ENCODE results near the gene NR5A1. TPM values are rescaled to one million over a fixed set of nuclear protein-coding genes. Genes with fewer than 3 reads are reported as not detected.

Gene NR5A1
- total and polyA plus RNA-seq, 2 of the 13 experiments (the other 11 are each of a cell fraction or from before 2014, with no cell fraction given): 28.9 to 44.7 TPM

DNA sequence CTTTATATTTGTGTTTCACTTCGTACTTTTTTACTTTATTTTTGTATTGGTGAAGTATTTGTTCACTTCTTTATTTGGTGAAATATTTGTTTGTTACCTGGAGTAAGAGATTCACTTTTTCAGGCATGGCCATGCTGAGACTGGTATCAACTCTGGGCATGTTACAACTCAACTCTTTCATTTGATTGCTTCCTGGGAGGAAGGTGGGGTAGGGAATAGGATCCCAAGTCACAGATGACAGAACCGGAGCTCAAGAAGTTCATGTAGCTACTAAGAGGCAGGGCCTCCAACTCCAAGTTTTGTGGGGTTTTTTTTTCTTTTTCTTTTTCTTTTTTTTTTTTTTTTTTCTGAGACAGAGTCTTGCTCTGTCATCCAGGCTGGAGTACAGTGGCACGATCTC, 63.0 kb downstream of the NR5A1 start:
- TF ChIP-seq SALL2 (CRISPR knock-in tag; IDR thresholded peaks at IDR 0.05): no peak
- ChIA-PET POLR2A (no interaction called here), CTCF (ENCODE audit: low intra/inter-chr PET ratio, low total read pairs) (no interaction called here)
- Histone ChIP-seq H3K79me2 (ENCODE audit: insufficient read depth, low read length) (no peaks in the 10 kb centered on the region), H3K4me1 (ENCODE audit: insufficient read depth, low read length) (no peaks in the 10 kb centered on the region), H3K27ac (ENCODE audit: extremely low read length, insufficient read depth, low read length) (no peak overlapping the region), H3K4me2 (ENCODE audit: low read depth, low read length) (no peak overlapping the region), H3K27me3 (ENCODE audit: control insufficient read depth in 1 of 2, insufficient read depth in 2 of 2, low read length in 2 of 2) (peaks cover 1 to 8% of the 10 kb centered on the region in 2 experiments; a peak in 2 of 5 replicates), H3K36me3 (replicated peaks in 1 of 2; ENCODE audit: control insufficient read depth in 1 of 2, insufficient read depth in 2 of 2, low read length in 2 of 2) (no peaks in the 10 kb centered on the region), H3K9ac (ENCODE audit: insufficient read depth, low read depth, low read length) (no peak overlapping the region), H3K4me3 (replicated peaks in 1 of 3; ENCODE audit: insufficient read depth in 1 of 3, low read depth in 2 of 3, low read length in 3 of 3) (no peak overlapping the region), H2AFZ (ENCODE audit: low read length) (no peak overlapping the region), H4K20me1 (ENCODE audit: insufficient read depth, low read length) (no peaks in the 10 kb centered on the region), H3K9me3 (ENCODE audit: low read length) (no peaks in the 10 kb centered on the region)
- intact Hi-C loops (cut with micrococcal nuclease; ENCODE audit: unreplicated experiment): no loop called here
- no TSS peak for BruUV-seq (replicated peaks)
- ATAC-seq (no peak), DNase-seq (ENCODE audit: low spot score) (no peak), FAIRE-seq (no peak)
- 24% methylated on average over 3 of the region's 3 CpGs for WGBS (ENCODE audit: low lambda C conversion rate)
- in situ Hi-C loops (cut with HindIII; ENCODE audit: extremely low pct_ligation_motif_present, low pct_unique_long_range_greater_than_20kb): no loop called here

DNA sequence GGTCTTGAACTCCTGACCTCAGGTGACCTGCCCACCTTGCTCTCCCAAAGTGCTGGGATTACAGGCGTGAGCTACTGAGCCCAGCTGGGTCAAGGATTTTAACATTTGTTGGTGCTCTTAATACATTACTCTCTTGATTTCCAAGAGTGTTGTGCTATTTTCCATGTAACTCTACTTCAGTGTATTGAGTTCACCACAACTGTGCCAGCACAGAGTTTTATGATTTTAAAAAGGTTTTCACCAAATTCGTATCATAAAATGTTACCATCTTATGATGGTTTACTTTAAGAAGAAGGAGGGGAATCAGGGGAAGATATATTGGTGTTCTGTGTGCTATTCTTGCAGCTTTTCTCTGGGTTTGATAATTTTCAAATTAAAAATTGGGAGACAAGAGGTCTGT, 63.6 kb downstream of the NR5A1 start:
- Histone ChIP-seq H2AFZ (ENCODE audit: low read length) (no peak overlapping the region), H3K9me3 (ENCODE audit: low read length) (no peaks in the 10 kb centered on the region), H3K9ac (ENCODE audit: insufficient read depth, low read depth, low read length) (no peak overlapping the region), H3K36me3 (replicated peaks in 1 of 2; ENCODE audit: control insufficient read depth in 1 of 2, insufficient read depth in 2 of 2, low read length in 2 of 2) (no peaks in the 10 kb centered on the region), H3K4me2 (ENCODE audit: low read depth, low read length) (no peak overlapping the region), H3K27me3 (ENCODE audit: control insufficient read depth in 1 of 2, insufficient read depth in 2 of 2, low read length in 2 of 2) (peaks cover 1 to 7% of the 10 kb centered on the region in 2 experiments; a peak in 2 of 5 replicates), H3K4me1 (ENCODE audit: insufficient read depth, low read length) (no peaks in the 10 kb centered on the region), H3K79me2 (ENCODE audit: insufficient read depth, low read length) (no peaks in the 10 kb centered on the region), H3K4me3 (replicated peaks in 1 of 3; ENCODE audit: insufficient read depth in 1 of 3, low read depth in 2 of 3, low read length in 3 of 3) (no peak overlapping the region), H4K20me1 (ENCODE audit: insufficient read depth, low read length) (no peaks in the 10 kb centered on the region), H3K27ac (ENCODE audit: extremely low read length, insufficient read depth, low read length) (no peak overlapping the region)
- ChIA-PET CTCF (ENCODE audit: low intra/inter-chr PET ratio, low total read pairs) (no interaction called here), POLR2A (no interaction called here)
- BruUV-seq (replicated peaks): no TSS peak
- no peak for FAIRE-seq
- intact Hi-C loops (cut with micrococcal nuclease; ENCODE audit: unreplicated experiment): no loop called here
- TF ChIP-seq ZBTB42 (CRISPR knock-in tag; IDR thresholded peaks at IDR 0.05): no peak
- TF ChIP-seq ZNF121 (CRISPR knock-in tag; IDR thresholded peaks at IDR 0.05): no peak
- TF ChIP-seq ZNF3 (CRISPR knock-in tag; IDR thresholded peaks at IDR 0.05): no peak
- TF ChIP-seq SP4 (CRISPR knock-in tag; IDR thresholded peaks at IDR 0.05): no peak
- TF ChIP-seq, protein P1, sequence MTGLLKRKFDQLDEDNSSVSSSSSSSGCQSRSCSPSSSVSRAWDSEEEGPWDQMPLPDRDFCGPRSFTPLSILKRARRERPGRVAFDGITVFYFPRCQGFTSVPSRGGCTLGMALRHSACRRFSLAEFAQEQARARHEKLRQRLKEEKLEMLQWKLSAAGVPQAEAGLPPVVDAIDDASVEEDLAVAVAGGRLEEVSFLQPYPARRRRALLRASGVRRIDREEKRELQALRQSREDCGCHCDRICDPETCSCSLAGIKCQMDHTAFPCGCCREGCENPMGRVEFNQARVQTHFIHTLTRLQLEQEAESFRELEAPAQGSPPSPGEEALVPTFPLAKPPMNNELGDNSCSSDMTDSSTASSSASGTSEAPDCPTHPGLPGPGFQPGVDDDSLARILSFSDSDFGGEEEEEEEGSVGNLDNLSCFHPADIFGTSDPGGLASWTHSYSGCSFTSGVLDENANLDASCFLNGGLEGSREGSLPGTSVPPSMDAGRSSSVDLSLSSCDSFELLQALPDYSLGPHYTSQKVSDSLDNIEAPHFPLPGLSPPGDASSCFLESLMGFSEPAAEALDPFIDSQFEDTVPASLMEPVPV (CRISPR knock-in tag; IDR thresholded peaks at IDR 0.05): no peak
- TF ChIP-seq, protein P2, sequence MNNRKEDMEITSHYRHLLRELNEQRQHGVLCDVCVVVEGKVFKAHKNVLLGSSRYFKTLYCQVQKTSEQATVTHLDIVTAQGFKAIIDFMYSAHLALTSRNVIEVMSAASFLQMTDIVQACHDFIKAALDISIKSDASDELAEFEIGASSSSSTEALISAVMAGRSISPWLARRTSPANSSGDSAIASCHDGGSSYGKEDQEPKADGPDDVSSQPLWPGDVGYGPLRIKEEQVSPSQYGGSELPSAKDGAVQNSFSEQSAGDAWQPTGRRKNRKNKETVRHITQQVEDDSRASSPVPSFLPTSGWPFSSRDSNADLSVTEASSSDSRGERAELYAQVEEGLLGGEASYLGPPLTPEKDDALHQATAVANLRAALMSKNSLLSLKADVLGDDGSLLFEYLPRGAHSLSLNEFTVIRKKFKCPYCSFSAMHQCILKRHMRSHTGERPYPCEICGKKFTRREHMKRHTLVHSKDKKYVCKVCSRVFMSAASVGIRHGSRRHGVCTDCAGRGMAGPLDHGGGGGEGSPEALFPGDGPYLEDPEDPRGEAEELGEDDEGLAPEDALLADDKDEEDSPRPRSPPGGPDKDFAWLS (CRISPR knock-in tag; IDR thresholded peaks at IDR 0.05; ENCODE audit: borderline replicate concordance): no peak
- in situ Hi-C loops (cut with HindIII; ENCODE audit: extremely low pct_ligation_motif_present, low pct_unique_long_range_greater_than_20kb): no loop called here
- no peak for DNase-seq (ENCODE audit: low spot score)
- whole genome bisulfite sequencing (ENCODE audit: low lambda C conversion rate): 25% methylated on average over 2 of the region's 2 CpGs
- no peak for ATAC-seq
